Stimulated activated naive CD4-positive, alpha-beta T cell (primary cell): Measurements from ENCODE around the gene CCDC9B.

Experiments
- DNase-seq, 6 experiments: peaks; one replicate each; lab custom pipeline; 2025; lab: John Stamatoyannopoulos, UW

Gene CCDC9B

GRCh38 chr15:40310001-40310959 lies 30.5 kb downstream of the CCDC9B start:
- DNase-seq = peak; percentile 11 to 57 (median 42)

DNA sequence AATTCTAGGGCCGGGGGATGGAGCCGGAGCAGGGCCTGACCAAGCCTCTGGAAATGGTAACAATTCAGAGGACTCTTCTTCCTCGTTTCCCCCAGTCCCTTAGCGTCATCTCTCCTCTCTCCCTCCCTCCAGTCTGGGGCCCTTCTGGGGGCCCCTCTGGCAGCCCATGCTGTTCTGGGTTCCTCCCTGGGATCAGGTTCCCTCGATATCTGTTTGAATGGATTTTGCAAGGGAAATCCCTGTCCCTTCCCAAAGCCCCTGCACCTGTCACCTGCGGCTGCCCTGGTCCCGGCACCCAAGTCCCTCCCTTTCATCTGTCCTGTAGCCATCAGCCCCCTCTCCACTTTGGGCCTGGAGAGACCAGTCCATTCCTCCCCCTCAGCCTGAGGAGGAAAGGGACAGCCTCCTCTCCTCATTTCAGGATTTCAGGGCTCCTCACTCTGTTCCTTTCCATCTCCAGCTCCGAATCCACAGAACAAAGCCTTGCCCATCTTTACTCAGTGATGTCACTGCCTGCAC lies 31.3 kb downstream of the CCDC9B start:
- DNase-seq = no peak

- peak; percentile 57 to 84 (median 74) for DNase-seq
These were observed 33.1 kb downstream of the CCDC9B start, which contains the start of gene PLCB2 for GRCh38 chr15:40307421-40308211. PLCB2 (minus strand) TSS chr15:40307935; CDS start chr15:40307672, 263 bp downstream.

- DNase-seq = peak in 3 of 6 experiments; percentile 4 to 36 (median 10)
These were observed 33.8 kb downstream of the CCDC9B start for GRCh38 chr15:40306908-40307307.

DNA sequence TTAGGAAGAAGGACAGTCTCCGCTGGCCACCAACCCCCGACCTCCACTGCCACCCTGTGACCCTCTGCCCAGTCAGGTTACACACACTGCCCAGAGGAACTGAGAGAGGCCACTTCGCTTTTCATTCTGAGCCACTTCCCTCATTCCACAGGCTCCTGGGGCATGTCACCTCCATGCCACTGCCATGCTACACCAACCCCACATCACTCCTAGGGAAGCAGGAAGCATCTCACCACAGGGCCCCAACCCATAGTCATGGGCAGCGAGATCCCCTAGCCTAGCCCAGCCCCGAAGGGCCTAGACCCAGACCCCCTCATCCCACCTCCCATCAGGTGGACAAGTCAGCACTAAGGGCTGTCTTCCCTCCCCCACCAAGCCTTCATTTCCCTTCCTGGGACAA lies 34.4 kb downstream of the CCDC9B start:
- DNase-seq = no peak

- DNase-seq = no peak
These were observed 35.5 kb downstream of the CCDC9B start for GRCh38 chr15:40305281-40305680.

- DNase-seq = no peak
These were observed 37.2 kb downstream of the CCDC9B start for GRCh38 chr15:40303576-40303975.

DNA sequence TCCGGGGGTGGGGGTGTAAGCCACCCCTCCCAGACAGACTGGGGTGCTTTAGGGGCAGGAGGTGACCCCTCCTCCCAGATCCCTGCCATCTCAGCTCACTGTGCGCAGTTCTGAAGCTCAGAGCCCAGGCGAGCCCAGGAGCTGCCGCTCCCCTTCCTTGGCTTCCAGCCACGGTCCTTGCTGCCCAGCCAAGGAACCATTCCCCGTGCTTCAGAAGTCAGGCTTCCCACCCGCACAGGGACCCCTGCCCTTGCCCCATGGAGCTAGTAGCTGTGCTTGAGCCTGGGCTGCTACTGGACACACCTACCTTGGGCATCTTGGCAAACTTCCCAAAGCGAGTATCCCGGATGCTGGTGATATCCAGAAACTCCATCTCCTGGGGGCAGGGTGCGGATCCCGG lies 37.8 kb downstream of the CCDC9B start:
- no peak for DNase-seq

DNA sequence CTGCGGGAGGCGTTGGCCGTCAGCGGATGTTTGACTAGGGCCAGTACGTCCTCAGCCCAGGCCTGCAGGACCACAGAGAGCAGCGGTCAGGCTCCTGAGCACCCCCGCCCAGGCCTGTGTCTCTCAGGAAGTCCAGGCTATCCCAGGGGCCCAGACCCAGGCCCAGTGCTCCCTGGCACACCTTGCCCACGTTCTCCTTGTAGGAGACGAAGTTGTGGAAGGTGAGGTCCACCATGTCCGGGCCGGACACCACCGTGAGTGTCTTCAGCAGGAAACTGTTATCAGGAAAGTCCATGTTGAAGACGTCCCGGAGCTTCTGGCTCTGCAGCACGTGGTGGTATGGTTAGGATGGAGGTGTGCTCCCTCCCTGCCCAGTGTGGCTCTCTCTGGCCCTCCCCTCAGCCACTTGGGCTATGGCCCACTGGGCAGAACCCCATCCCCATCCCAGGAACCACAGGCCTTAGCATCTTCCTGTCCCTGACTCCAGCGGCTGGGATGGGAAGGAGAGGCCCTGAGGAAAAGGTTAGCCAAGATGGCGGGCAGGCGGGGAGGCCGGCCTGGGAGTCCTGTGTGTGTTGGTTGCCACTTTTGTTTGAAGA lies 38.4 kb downstream of the CCDC9B start:
- DNase-seq = no peak

- no peak for DNase-seq
These were observed 39.1 kb downstream of the CCDC9B start for GRCh38 chr15:40301467-40302179.

DNA sequence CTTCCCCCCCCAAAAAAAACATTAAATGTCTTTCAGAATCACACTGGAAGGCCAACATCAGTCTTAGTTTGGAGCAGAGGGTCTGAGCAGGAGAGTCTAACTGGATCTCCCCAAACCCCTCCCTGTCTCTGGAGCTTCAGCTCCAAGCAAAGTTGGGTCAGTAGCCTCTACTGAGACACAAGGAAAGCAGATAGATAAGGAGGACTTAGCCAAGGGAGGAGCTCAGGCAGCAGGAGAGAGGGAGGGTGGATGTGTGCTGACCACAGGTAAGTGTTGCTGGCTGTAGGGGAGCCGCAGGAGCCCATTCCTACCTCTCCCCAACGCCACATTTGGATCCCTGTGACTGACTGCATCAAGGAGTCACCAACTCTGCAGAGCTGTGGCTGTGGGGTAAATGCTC lies 40.0 kb downstream of the CCDC9B start:
- DNase-seq = no peak

DNA sequence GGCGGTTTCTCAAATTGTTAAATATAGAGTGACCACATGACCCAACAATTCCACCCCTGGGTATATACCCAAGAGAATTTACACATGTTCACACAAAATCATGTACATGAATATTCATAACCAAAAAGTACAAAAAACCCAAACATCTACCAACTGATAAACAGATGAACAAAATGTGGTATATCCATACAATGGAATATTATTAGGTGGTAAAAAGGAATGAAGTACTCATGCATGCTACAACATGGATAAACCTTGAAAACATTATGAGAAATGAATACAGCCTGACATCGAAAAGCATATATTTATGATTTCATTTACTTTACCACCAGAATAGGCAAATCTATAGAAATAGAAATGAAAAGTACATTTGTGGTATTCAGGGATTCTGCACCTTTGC lies 40.4 kb downstream of the CCDC9B start:
- DNase-seq = no peak

- DNase-seq = no peak
These were observed 42.4 kb downstream of the CCDC9B start for GRCh38 chr15:40298216-40298935.

DNA sequence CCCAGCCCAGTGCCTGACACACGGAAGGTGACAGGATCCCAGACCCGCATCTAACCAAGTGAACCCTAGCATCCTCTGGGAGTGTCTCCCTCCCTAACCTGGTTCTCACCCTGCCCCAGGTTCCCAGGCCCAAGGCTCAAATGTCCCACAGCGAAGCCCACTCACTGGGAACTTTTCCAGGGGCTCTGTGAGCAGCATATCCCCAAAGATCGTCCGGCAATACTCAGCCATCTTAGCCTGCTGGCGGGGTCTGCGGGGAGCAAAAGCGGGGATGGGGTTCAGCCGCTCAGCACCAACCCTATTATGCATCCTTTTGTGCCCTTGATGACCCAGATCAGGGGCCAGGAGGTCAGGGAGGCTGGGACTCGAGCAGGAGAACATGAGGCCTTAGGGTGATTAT lies 43.4 kb downstream of the CCDC9B start:
- no peak for DNase-seq

DNA sequence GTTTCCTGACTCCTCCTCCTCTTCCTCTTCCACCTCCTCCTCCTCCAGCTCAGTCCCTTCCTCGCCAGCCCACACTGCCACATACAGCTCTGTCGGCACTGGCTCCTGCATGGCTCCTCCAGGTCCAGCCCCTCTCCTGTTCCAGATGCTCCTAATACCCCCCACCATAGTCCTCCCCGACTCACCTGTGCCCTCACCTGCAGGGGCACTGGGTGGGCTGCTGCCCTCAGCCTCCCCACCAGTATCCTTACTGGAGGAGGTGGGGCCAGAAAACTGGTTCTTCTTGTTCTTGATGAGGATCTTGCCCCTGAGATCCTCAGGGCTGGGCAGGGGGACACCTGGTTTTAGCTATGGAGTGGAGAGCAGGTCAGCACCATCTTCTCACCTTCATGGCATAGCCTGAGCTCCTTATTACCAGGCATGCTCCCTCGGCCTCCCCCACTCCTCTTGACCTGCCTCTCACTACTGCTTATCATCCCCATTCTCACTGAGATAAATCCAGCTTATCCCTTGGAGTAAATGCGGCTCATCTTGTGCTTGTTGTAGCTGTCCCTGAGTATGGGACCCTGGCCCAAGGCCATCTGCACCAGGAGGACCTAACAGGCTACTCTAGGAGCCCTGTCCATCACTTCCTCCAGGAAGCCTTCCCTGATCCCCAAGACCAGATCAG lies 44.0 kb downstream of the CCDC9B start:
- DNase-seq = no peak

- DNase-seq = no peak
These were observed 44.7 kb downstream of the CCDC9B start for GRCh38 chr15:40295877-40296560.

DNA sequence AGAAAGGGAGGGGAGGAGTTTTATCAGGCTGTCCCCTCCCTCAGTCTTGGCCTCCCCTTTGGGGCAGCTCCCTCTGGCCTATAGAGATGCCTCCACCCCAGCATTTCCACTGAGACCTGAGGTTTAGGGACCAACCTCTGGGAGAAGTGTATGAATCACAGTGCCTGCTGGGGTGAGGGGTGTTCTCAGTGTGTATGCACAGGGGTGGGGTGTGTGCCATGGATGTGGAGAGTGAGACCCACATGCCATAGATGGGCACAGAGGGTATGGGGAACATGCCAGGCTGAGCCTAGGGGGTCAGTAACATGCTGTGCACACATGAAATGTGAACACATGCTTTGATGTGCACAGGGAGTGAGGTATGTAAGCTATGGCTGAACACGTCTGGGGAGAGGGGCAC lies 45.4 kb downstream of the CCDC9B start:
- no peak for DNase-seq

DNA sequence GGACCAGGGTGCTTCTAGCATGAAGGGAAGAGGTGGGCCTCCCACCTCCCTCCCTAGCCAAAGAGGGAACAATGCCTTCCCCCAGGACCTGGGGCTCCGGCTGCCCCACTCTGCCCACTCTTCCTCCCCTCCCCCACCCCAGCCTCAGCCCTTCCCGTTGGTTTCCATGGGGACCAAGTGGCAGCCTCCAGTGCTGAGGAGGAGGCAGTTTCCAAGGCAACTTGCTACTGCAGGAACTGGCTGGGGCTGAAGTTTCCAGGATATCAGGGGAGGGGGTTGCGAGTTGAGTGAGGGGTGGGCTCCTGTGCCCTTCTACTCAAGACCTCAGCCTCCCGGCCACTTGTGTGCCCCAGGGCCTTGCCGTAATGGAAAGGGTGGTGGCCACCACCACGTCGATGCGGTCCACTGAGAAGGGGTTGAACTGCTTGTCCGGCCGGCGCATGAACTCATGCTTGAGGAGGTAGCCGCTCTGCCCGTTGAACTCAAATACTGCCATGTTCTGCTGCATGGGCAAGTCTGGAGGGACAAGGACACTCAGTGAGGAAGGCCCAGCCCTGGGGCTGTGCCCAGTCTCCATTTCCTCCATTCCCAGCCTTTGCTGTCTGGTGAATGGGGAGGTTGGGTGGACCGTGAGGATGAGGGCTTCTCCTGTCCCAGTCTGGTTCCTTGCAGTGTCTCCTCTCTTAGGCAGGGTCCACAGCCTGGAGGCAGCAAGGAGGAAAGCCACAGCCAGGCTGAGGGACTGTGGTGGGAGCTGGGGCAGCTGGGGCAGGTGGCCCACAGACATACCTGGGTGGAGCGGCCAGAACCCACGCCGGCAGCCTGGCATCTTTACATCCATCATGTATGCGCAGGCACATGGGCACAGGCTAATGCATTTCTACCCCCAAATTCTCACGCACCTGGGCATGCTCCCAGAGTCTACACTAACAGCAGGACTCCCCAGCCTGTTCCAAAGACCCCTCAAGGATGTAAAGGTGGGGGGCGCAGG lies 46.5 kb downstream of the CCDC9B start:
- no peak for DNase-seq
